AG08395 (cell line): Measurements from ENCODE around the gene ZNF488.
A peak's percentile ranks its signal among the peaks of the same experiment; 100 is the strongest.

Source experiments
- DNase-seq: peaks from one replicate; pipeline ENCODE4 v3.0.0; 2012; ENCODE audit warnings: mixed read lengths, low spot score

The ZNF488 gene

GRCh38 chr10:47348661-47349470, 35.2 kb downstream of the ZNF488 start:
- no peak for DNase-seq

- no peak for DNase-seq
Measured at GRCh38 chr10:47348138-47348651, 35.9 kb downstream of the ZNF488 start, which contains the start of gene RBP3. Gene RBP3 (plus strand): TSS chr10:47348363. CDS start chr10:47348485, 122 bp downstream.

GRCh38 chr10:47347303-47347675, 36.8 kb downstream of the ZNF488 start:
- no peak for DNase-seq

GRCh38 chr10:47346581-47347302, 37.4 kb downstream of the ZNF488 start:
- DNase-seq = no peak

- no peak for DNase-seq
Measured at GRCh38 chr10:47344996-47345870, 38.9 kb downstream of the ZNF488 start.

- DNase-seq = peak; percentile 84
Measured at GRCh38 chr10:47340608-47341170, 43.4 kb downstream of the ZNF488 start.

GRCh38 chr10:47339759-47340607, 44.1 kb downstream of the ZNF488 start:
- no peak for DNase-seq

GRCh38 chr10:47339186-47339735, 44.8 kb downstream of the ZNF488 start:
- DNase-seq = no peak

GRCh38 chr10:47337310-47337709, 46.8 kb downstream of the ZNF488 start:
- no peak for DNase-seq

GRCh38 chr10:47336387-47337134, 47.5 kb downstream of the ZNF488 start:
- no peak for DNase-seq

GRCh38 chr10:47335906-47336305, 48.2 kb downstream of the ZNF488 start:
- no peak for DNase-seq

- DNase-seq = no peak
Measured at GRCh38 chr10:47334466-47335295, 49.4 kb downstream of the ZNF488 start.

GRCh38 chr10:47333532-47333931, 50.6 kb downstream of the ZNF488 start:
- no peak for DNase-seq

- no peak for DNase-seq
Measured at GRCh38 chr10:47332946-47333345, 51.1 kb downstream of the ZNF488 start.

GRCh38 chr10:47332371-47332770, 51.7 kb downstream of the ZNF488 start:
- no peak for DNase-seq

- no peak for DNase-seq
Measured at GRCh38 chr10:47331954-47332353, 52.1 kb downstream of the ZNF488 start.

- DNase-seq = no peak
Measured at GRCh38 chr10:47331491-47331890, 52.6 kb downstream of the ZNF488 start.

GRCh38 chr10:47330804-47331203, 53.3 kb downstream of the ZNF488 start:
- no peak for DNase-seq

GRCh38 chr10:47330366-47330765, 53.7 kb downstream of the ZNF488 start:
- no peak for DNase-seq
